H1 (cell line): ENCODE results near the gene CACNA2D1.

Source experiments
- CHD2 ChIP-seq: IDR thresholded peaks from 2 replicates; pipeline ENCODE4 v1.6.1; 2012; ENCODE audit warnings: low read length, improper control_type of control experiment
- TAF1 ChIP-seq: IDR thresholded peaks from 2 replicates; pipeline ENCODE4 v1.6.1; 2011; ENCODE audit warnings: mild to moderate bottlenecking, low read depth, low read length

DNA sequence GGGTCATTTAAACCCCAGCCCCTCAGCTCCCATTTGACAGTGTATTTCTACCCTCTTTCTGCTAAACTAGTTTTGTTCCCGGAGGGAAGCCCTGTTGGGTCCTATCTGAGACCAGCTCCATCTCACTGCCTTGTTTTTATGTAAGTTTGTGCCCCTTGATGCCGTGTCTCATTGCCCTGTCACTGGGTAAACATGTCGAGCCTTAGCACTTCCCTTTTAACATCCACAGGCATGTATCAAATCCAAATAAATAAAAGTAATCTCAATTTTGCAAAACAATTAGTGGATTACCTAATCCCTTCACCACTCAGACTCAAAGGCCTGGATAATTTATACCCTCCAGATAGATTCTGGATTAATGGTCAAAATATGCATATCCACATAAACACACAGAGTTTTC, 115.7 kb downstream of the CACNA2D1 start:
- no peak for TF ChIP-seq CHD2
- TF ChIP-seq TAF1: no peak
